Uterus (tissue), 2 donors: ENCODE results near the gene KIRREL3.

Source experiments
- POLR2A ChIP-seq, 2 donors: fragments of 450-650 bp; IDR thresholded peaks; one replicate each; pipeline ENCODE4 v1.6.1; 2016; ENCODE audit warnings: antibody characterized with exemption in 2 of 2, mild to moderate bottlenecking in 1 of 2, moderate library complexity in 1 of 2
- TF ChIP-seq, protein P1 (sequence below), 4 experiments: fragments of 200-600 bp in 2 of 4; fragments of 450-650 bp in 2 of 4; sonication (generic) in 2 of 4; IDR thresholded peaks; one replicate each; pipeline ENCODE4 v1.5.1; 2016 to 2019; ENCODE audit warnings: antibody characterized with exemption in 4 of 4, mild to moderate bottlenecking in 2 of 4, moderate library complexity in 1 of 4

DNA sequence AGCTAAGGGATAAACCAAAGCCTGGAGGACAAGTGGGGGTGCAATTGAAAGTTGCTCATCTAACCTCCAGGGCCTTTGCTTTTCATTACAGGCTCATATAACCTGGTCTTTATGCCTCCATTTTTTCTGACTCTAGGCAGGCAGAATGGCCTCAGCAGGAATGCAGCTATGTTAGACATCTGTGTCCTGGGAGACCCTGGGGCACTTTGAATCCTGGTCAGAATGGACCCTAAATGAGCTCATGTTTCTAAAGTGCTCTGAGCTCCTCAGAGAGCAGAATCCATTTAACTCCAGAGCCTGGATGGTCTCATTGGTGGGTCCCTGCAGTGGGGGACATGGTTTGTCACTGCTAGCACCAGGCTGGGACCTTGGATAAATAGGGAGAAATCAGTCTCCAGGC, 177.3 kb downstream of the KIRREL3 start:
- TF ChIP-seq POLR2A (IDR thresholded peaks at IDR 0.05), result no peak
- TF ChIP-seq, protein P1, sequence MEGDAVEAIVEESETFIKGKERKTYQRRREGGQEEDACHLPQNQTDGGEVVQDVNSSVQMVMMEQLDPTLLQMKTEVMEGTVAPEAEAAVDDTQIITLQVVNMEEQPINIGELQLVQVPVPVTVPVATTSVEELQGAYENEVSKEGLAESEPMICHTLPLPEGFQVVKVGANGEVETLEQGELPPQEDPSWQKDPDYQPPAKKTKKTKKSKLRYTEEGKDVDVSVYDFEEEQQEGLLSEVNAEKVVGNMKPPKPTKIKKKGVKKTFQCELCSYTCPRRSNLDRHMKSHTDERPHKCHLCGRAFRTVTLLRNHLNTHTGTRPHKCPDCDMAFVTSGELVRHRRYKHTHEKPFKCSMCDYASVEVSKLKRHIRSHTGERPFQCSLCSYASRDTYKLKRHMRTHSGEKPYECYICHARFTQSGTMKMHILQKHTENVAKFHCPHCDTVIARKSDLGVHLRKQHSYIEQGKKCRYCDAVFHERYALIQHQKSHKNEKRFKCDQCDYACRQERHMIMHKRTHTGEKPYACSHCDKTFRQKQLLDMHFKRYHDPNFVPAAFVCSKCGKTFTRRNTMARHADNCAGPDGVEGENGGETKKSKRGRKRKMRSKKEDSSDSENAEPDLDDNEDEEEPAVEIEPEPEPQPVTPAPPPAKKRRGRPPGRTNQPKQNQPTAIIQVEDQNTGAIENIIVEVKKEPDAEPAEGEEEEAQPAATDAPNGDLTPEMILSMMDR (IDR thresholded peaks at IDR 0.05), result no peak
